A549 (cell line): ENCODE data around the gene TMEM53. TPM values are rescaled to one million over a fixed set of nuclear protein-coding genes. Genes with fewer than 3 reads are reported as not detected.

Experiments
- ATAC-seq, 2 experiments: fragments of 200-7000 bp in 1 of 2; fragments of >200 bp in 1 of 2; cut with Nextera tagmentation in 1 of 2; cut with Tn5 transposase in 1 of 2; 3 replicates each; pipeline versions ENCODE4 v1.8.0 to v1.9.1; 2018 to 2020; ENCODE audit warnings: mild to moderate bottlenecking in 1 of 2, moderate library complexity in 1 of 2
- CTCF ChIA-PET: fragments of 300-600 bp; sonication (Branson Sonifier 250); formaldehyde crosslinking; extraction: SDS; loops from one replicate; lab custom pipeline; 2021; ENCODE audit warnings: antibody characterized with exemption, inconsistent platforms; lab: Yijun Ruan, JAX
- POLR2A ChIA-PET: fragments of 350-600 bp; formaldehyde crosslinking; extraction: SDS; loops from one replicate; lab custom pipeline; 2021; ENCODE audit warnings: antibody characterized with exemption, inconsistent platforms; lab: Yijun Ruan, JAX
- DNase-seq, 2 experiments: peaks; one replicate each; pipeline versions ENCODE4 v3.0.0 to v3.0.0-alpha.2; 2011 to 2016; ENCODE audit warnings: low read depth in 1 of 2, low spot score in 1 of 2
- FAIRE-seq: peaks from 2 replicates; lab custom pipeline; 2011; peaks lifted over from hg19 to GRCh38; lab: Jason Lieb, UNC
- H3K27ac ChIP-seq, 2 experiments: fragments of >200 bp; sonication (Bioruptor Twin); formaldehyde crosslinking; 3 replicates each; pipeline ENCODE4 v1.5.1; 2016 to 2017
- H3K4me1 ChIP-seq: fragments of >200 bp; sonication (Bioruptor Twin); formaldehyde crosslinking; 3 replicates; pipeline ENCODE4 v1.6.1; 2016
- H3K4me2 ChIP-seq: fragments of >200 bp; sonication (Bioruptor Twin); formaldehyde crosslinking; 3 replicates; pipeline ENCODE4 v1.6.1; 2016
- H3K4me3 ChIP-seq: fragments of >200 bp; sonication (Bioruptor Twin); formaldehyde crosslinking; 3 replicates; pipeline ENCODE4 v1.5.1; 2016
- H3K9me3 ChIP-seq: fragments of >200 bp; sonication (Bioruptor Twin); formaldehyde crosslinking; 3 replicates; pipeline ENCODE4 v1.6.1; 2016
- ATOH8 ChIP-seq: fragments of 250-450 bp; sonication (Bioruptor Pico); IDR thresholded peaks from 2 replicates; pipeline ENCODE4 v1.5.0; 2020; ENCODE audit warnings: low read depth, mild to moderate bottlenecking, moderate library complexity
- BHLHE40 ChIP-seq: IDR thresholded peaks from 2 replicates; pipeline ENCODE4 v1.6.1; 2012; ENCODE audit warnings: low read depth, low read length, inconsistent platforms
- CBX8 ChIP-seq: fragments of 200-600 bp; sonication (generic); IDR thresholded peaks from 2 replicates; pipeline ENCODE4 v1.6.1; 2016
- CHD2 ChIP-seq: fragments of 150-350 bp; IDR thresholded peaks from 2 replicates; pipeline ENCODE4 v1.6.1; 2014; ENCODE audit warnings: low read length; ENCODE audit not compliant: partially characterized antibody
- E2F6 ChIP-seq: IDR thresholded peaks from 2 replicates; pipeline ENCODE4 v1.6.1; 2012; ENCODE audit warnings: low read depth, borderline replicate concordance
- EHF ChIP-seq: fragments of 250-450 bp; sonication (Bioruptor Pico); IDR thresholded peaks from 2 replicates; pipeline ENCODE4 v1.5.0; 2020; ENCODE audit warnings: mild to moderate bottlenecking
- EHMT2 ChIP-seq: fragments of 200-600 bp; sonication (generic); IDR thresholded peaks from 2 replicates; pipeline ENCODE4 v1.6.1; 2016; ENCODE audit warnings: antibody characterized with exemption, low read depth, mild to moderate bottlenecking, moderate library complexity
- ELK1 ChIP-seq: fragments of 150-350 bp; IDR thresholded peaks from 2 replicates; pipeline ENCODE4 v1.6.1; 2014; ENCODE audit warnings: low read depth, mild to moderate bottlenecking, low read length
- ESRRA ChIP-seq: fragments of 150-350 bp; IDR thresholded peaks from 2 replicates; pipeline ENCODE4 v1.6.1; 2014; ENCODE audit warnings: mild to moderate bottlenecking, low read length, borderline replicate concordance
- FOSL2 ChIP-seq, 2 experiments: fragments of 450-650 bp in 1 of 2; fragments of >200 bp in 1 of 2; sonication (Bioruptor Twin) in 1 of 2; formaldehyde crosslinking; IDR thresholded peaks; 2 replicates each; pipeline versions ENCODE4 v1.5.0 to v1.6.1; 2016 to 2020; ENCODE audit warnings: mild to moderate bottlenecking in 1 of 2, moderate library complexity in 1 of 2
- FOXS1 ChIP-seq: fragments of 250-450 bp; sonication (Bioruptor Pico); IDR thresholded peaks from 2 replicates; pipeline ENCODE4 v1.5.0; 2020; ENCODE audit warnings: mild to moderate bottlenecking, moderate library complexity
- GATA3 ChIP-seq: IDR thresholded peaks from 2 replicates; pipeline ENCODE4 v1.6.1; 2012; ENCODE audit warnings: borderline replicate concordance
- HES2 ChIP-seq: fragments of >200 bp; sonication (Bioruptor Twin); formaldehyde crosslinking; IDR thresholded peaks from 2 replicates; pipeline ENCODE4 v1.6.1; 2016
- HMGXB4 ChIP-seq: fragments of 250-450 bp; sonication (Bioruptor Pico); IDR thresholded peaks from 2 replicates; pipeline ENCODE4 v1.5.0; 2021; ENCODE audit warnings: mild to moderate bottlenecking, moderate library complexity, borderline replicate concordance
- HOXA7 ChIP-seq: fragments of 250-450 bp; sonication (Bioruptor Pico); IDR thresholded peaks from 2 replicates; pipeline ENCODE4 v1.5.0; 2020; ENCODE audit warnings: mild to moderate bottlenecking, moderate library complexity
- MAFK ChIP-seq: fragments of 450-650 bp; IDR thresholded peaks from 2 replicates; pipeline ENCODE4 v1.6.1; 2014; ENCODE audit not compliant: partially characterized antibody
- MAX ChIP-seq: IDR thresholded peaks from 2 replicates; pipeline ENCODE4 v1.6.1; 2012
- MYC ChIP-seq: IDR thresholded peaks from 2 replicates; pipeline ENCODE4 v1.6.1; 2012; ENCODE audit warnings: mild to moderate bottlenecking, inconsistent platforms, low read length, improper control_type of control experiment, borderline replicate concordance
- PBX3 ChIP-seq: IDR thresholded peaks from 2 replicates; pipeline ENCODE4 v1.6.1; 2012
- POLR2AphosphoS2 ChIP-seq: conservative IDR thresholded peaks from 2 replicates; pipeline ENCODE4 v1.6.1; 2012; ENCODE audit warnings: low read length, improper control_type of control experiment, inconsistent platforms
- RCOR1 ChIP-seq: fragments of 150-350 bp; IDR thresholded peaks from 2 replicates; pipeline ENCODE4 v1.6.1; 2014; ENCODE audit warnings: antibody characterized with exemption, low read length, low read depth
- RFX5 ChIP-seq: fragments of 450-650 bp; IDR thresholded peaks from 2 replicates; pipeline ENCODE4 v1.7.1; 2014; ENCODE audit warnings: antibody characterized with exemption, mild to moderate bottlenecking, moderate library complexity
- RNF2 ChIP-seq: fragments of 200-600 bp; sonication (generic); IDR thresholded peaks from 2 replicates; pipeline ENCODE4 v1.6.1; 2016; ENCODE audit warnings: low read depth, mild to moderate bottlenecking, antibody characterized with exemption, moderate library complexity, borderline replicate concordance
- SMC3 ChIP-seq: fragments of >200 bp; sonication (Bioruptor Twin); formaldehyde crosslinking; IDR thresholded peaks from 3 replicates; pipeline ENCODE4 v1.6.1; 2018; ENCODE audit warnings: inconsistent platforms
- SREBF2 ChIP-seq: fragments of 450-650 bp; IDR thresholded peaks from 2 replicates; pipeline ENCODE4 v1.6.1; 2014; ENCODE audit warnings: mild to moderate bottlenecking, moderate library complexity
- ZC3H11A ChIP-seq: fragments of 450-650 bp; IDR thresholded peaks from 2 replicates; pipeline ENCODE4 v1.6.1; 2014; ENCODE audit warnings: antibody characterized with exemption, mild to moderate bottlenecking
- ZNF302 ChIP-seq: fragments of 250-450 bp; sonication (Bioruptor Pico); IDR thresholded peaks from 2 replicates; pipeline ENCODE4 v1.9.0; 2021; ENCODE audit warnings: inconsistent platforms, mild to moderate bottlenecking, moderate library complexity
- ZSCAN20 ChIP-seq: fragments of 250-450 bp; sonication (Bioruptor Pico); IDR thresholded peaks from 2 replicates; pipeline ENCODE4 v1.8.0; 2022; ENCODE audit warnings: mild to moderate bottlenecking, moderate library complexity
- WGBS: methylation state at CpG from one replicate; pipeline ENCODE4 v1.1.6; 2017; ENCODE audit errors: missing lambda C conversion rate; 5-methylcytosine and 5-hydroxymethylcytosine counted together
- polyA plus RNA-seq, 4 experiments: library from polyadenylated mRNA; depleted of rRNA in 3 of 4; stranded (reverse); fragments of >200 nt; fragmentation: RNase III in 1 of 4; extraction: RNeasy Plus Mini Kit Qiagen cat#74134 plus additional on column Dnase treatment in 1 of 4; gene quantifications; 2 replicates in 3 of 4; 3 replicates in 1 of 4; pipeline ENCODE4 v1.2.3, GENCODE V29; 2011 to 2017

The TMEM53 gene
- polyA plus RNA-seq, 2 of the 4 experiments (the other 2 are of a cell fraction) = 6.2 to 8.0 TPM

- DNase-seq (no peak), FAIRE-seq (no peak), ATAC-seq (no peak)
- WGBS = 48% methylated on average over 4 of the region's 4 CpGs
- Histone ChIP-seq H3K27ac (no peak overlapping the region), H3K4me2 (no peak overlapping the region), H3K9me3 (no peaks in the 10 kb centered on the region), H3K4me1 (no peaks in the 10 kb centered on the region), H3K4me3 (no peak overlapping the region)
- TF ChIP-seq FOSL2 (IDR thresholded peaks at IDR 0.05) = no peak
- TF ChIP-seq FOSL2 (CRISPR knock-in tag; IDR thresholded peaks at IDR 0.05) = no peak
- no peak for TF ChIP-seq CHD2
- TF ChIP-seq BHLHE40 = no peak
- TF ChIP-seq ELK1 = no peak
- TF ChIP-seq RCOR1 = no peak
- no peak for TF ChIP-seq HOXA7 (CRISPR knock-in tag)
- no peak for TF ChIP-seq HMGXB4
- no peak for TF ChIP-seq HES2
- no peak for TF ChIP-seq PBX3
- no peak for TF ChIP-seq SMC3
- no peak for TF ChIP-seq ZNF302 (CRISPR knock-in tag)
- TF ChIP-seq FOXS1 (CRISPR knock-in tag) = no peak
- CTCF ChIA-PET = interaction anchor here (0.9 to 1.3 kb wide), 3 partner anchors 10 to 625 kb away, joined by 3 read pairs; no protein-coding TSS in a partner anchor
- POLR2A ChIA-PET = no interaction called here
These were observed 62.4 kb downstream of the TMEM53 start for GRCh38 chr1:44611866-44612265.

- DNase-seq (no peak), ATAC-seq (no peak), FAIRE-seq (no peak)
- Histone ChIP-seq H3K4me2 (no peak overlapping the region), H3K27ac (no peak overlapping the region), H3K4me1 (no peaks in the 10 kb centered on the region), H3K4me3 (no peak overlapping the region), H3K9me3 (no peaks in the 10 kb centered on the region)
- WGBS = 50% methylated on average over 5 of the region's 5 CpGs
- ChIA-PET POLR2A (no interaction called here), CTCF (interaction anchor here (0.9 to 3.6 kb wide), 5 partner anchors 9 to 625 kb away, joined by 3 to 24 read pairs (median 3); no protein-coding TSS in a partner anchor)
- TF ChIP-seq RNF2 (no peak), CBX8 (no peak), ZNF302 (CRISPR knock-in tag) (no peak), GATA3 (no peak), ZSCAN20 (CRISPR knock-in tag) (no peak), ZC3H11A (no peak), HMGXB4 (no peak), ESRRA (no peak), RFX5 (no peak), MYC (no peak), MAFK (no peak), EHF (CRISPR knock-in tag) (no peak), SMC3 (no peak), MAX (no peak), E2F6 (no peak), HES2 (no peak), EHMT2 (no peak), POLR2AphosphoS2 (no peak), SREBF2 (no peak), ATOH8 (CRISPR knock-in tag) (no peak)
These were observed 62.9 kb downstream of the TMEM53 start for GRCh38 chr1:44611419-44611818.
